COLO829 (cell line): ENCODE measurements around the gene LHFPL2.

ENCODE experiments used
- DNase-seq: peaks from one replicate; pipeline ENCODE4 v3.0.0; 2012; ENCODE audit warnings: low spot score

LHFPL2 gene

DNA sequence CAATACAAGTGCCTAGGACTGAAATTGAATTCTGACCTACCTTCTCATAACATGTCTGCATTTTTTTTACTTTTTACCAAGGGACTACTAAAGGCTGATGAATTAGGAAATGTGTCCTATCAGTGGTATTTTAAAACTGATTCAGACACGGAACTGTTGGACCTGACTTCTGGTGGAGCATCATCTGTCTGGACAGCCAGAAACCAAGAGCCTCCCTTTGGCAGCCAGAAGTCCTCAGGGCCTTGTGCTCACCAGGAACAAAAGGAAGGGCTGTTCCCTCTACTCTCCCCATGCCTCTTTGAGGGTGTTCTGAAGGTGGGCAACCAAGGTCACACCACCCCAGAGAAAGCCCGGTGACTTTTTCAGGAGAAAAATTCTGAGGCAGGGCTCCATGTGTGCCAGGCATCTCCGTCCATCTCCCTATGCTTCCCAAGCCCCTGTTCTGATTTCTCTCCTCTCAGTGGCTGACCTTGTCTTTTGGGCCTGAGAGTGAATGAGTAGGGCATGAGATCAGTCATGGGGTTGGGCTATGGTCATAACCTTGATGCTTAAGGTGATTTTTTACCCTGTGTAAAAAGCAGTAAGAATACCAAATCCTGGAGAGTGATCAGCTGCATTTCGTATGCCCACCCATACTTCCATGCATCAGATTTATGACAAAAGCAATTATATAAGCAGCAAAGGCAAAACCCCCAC lies 144.5 kb downstream of the LHFPL2 start:
- DNase-seq: no peak

DNA sequence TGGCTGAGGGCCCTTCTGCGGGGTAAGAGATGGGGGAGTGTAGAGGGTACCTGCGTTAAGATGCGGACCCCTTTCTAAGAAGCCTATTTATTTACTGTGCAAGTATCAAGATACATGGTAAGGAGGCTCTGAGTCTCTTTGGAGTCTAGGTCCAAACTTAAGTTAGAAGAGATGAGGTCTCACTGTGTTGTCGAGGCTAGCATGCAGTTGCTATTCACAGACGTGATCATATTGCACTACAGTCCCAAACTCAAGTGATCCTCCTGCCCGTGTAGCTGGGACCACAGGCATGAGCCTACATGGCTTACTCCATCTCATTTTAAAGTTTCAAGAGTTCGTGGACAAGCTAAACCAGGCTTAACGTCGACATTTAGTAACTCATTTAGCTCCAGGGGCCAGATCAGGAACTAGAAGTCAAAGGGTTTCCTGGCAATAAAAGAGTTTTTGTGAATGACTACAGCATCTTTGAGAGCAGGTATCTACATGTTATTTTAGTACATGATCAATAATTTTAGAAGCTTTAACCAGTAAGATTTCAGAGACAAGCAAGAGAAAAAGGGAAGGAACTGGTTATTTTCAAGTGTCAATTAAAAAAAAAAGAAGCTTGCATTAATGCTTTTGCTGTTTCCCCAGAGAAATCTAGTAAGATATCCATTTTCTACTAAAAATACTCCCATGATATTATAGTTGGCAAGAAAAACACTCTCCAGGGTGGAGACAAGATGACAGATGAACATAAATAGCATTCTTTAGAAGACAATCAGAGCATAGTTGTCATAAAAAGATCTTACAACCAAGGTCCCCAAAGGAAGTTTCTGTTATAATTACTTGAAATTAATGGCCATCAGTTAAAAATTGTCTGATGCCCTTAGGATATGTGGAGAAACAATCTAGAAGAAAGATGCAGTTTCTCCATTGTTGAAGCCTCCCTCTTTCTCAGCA lies 146.9 kb downstream of the LHFPL2 start:
- no peak for DNase-seq

DNA sequence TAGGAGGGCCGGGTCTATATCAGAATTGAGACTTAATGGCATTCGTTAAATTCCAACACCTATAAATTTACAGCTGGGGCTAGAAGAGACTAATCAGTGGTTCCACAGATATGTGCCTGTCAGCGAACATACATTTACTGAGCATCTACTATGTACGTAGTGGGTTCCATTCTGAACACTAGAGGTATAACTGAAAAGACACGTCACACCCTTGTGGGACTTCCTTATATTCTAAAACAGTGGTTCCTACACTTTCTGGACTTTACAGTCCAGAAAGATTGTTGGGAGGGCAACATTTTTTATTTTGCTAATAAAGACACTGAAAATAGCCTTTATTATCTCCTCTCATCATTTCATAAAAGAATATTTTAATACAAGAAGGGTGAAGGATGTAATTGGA lies 147.7 kb downstream of the LHFPL2 start:
- no peak for DNase-seq

DNA sequence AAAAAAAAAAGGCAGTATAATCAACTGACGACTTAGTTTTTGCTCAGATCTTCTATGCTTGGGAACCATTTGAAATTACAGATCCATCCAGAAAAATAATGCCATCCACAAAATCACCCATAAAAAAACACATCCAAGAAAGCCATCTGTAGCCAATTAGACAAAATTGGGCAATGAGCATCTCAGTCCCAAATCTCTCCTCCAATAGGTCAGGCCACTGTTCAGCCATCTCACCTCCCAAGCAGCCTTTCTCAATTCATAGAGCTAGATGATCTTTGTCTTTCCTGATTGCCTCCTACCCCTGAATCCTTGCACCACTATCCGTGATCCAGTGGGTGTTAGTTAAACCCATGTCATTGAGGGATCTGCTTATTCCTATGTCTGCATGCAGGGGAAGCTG lies 148.5 kb downstream of the LHFPL2 start:
- DNase-seq: no peak

DNA sequence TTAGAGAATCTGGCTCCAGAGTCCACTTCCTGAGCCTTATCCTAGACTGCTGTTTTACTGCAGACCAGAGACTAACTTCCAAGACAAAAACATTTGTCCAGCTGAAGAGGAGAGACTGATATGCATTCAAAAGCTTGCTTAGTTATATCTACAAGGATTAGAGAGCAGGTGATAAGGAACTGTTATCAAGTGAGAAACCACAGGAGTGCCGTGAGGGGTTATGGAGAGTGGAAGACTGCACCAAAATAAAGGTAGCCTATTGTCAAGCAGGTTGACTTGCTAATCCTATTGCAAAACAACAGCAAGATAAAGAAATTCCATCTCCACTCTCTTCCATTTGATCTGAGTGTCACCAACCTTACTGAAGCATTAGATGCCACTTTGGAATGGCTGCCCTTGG lies 149.1 kb downstream of the LHFPL2 start:
- no peak for DNase-seq

DNA sequence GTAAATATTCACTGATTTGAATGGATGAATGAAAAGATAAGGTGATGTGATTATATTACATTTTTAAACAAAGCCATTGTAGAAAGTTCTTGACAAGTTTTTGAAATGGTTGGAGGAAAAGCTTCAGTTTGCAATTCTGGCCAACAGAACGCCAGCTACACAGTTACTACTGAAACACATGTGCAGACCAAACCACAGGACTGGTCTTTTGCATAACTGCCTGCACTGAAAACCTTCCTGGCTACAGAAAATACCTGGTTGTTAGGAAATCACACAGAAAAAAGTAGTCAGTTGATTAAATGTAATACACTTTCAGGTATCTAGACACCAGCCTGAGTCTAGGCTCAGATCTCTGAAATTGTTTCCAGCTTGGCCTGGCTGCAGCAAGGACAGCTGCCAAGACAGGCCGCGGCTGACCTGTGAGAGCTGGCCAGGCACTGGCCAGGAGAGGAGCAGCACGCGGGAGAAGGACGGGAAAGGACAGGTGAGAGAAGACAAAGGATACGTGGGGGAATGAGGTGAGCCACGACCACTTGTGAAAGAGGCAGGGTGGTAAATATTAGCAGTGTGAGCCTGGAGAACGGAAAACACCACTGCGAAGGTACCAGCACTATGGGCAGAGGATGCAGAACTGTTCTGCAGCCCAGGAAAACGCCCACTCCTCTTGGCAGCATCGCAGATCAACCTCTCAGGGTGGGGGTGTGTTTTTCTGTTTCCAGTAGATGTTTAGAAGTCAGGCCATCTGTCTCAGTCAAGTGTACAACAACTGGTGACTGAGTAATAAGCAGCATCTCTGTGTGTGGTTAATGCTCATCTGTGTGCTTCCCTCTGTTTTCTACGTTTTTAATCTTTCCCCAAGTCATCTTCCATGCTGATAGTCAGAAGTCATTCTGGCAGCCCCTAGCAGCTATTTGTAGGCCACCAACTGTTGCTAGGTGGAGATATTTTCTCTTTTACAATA lies 150.7 kb downstream of the LHFPL2 start:
- DNase-seq: no peak

DNA sequence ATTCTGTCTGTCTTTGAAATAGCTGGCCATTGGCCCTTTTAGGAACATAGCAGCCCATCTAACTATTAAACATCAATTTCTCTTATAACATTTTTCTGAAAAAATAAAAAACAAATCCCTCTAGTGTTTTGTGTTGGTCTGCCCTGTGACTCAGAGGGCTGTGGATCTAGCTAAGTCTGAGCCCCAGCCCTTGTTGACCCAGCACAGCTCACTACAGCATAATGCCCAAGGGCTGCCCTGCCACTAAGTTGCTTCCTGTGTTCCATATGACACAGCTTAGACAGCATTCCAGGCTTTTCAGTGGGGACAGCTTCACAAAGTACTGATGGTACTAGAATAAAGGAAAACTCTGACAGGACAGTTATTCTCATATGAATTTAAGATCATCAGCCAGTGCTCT lies 152.2 kb downstream of the LHFPL2 start:
- DNase-seq: peak; percentile 23

DNA sequence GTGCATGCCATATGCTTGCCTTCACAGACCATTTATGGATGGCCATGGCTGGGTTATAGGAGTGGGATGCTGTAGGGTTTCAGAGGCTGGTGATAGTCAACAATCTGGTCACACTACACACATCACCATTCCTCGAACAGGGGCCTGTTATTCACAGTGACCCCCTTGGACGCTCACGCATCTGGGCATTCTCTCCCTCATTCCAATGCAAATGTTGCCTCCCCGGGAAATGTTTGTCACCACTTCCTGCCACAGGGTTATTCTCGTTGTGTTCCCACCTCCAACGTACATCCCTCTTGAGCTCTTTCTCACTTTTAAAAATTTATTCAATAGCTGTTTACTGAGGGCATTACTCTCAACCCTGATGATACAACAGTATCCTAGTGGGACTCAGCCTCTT lies 152.8 kb downstream of the LHFPL2 start:
- no peak for DNase-seq

DNA sequence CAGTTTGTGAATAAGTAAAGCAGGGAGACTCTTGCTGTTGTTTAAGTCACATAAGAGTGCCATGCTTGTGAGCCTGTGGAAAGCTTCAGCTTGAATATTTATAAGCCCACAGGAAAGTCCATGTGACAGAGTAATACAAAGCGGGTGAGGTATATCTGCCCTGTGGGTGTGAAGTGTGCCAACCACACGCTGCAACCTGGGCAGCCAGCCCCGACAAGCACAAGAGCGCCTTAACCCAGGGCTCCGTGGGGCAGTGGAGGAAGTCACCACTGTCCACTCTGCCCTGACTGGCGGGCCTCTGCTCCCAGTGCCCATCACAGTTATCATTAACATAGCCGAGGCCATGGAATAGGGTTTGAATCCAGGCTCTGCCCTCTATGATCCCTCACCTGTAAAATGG lies 155.9 kb downstream of the LHFPL2 start:
- DNase-seq: no peak

DNA sequence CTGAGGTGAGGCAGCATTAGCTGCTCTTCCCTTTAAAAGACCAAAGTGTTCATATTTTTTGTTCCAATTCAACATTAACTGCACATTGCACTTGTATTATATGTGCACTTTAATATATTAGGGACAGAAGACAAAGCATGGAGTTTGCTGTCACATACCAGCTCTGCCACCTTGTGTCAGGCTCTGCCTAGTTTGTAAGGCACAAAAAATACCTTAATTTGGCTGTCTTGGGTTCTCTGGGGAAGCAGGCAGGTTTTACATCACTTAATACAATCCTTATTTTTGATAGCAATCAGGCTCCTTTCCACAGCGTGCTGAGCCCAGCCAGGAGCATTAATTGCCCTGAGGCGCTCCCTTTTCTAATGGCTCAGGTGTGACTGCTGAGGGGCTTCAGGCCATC lies 156.3 kb downstream of the LHFPL2 start:
- DNase-seq: no peak

DNA sequence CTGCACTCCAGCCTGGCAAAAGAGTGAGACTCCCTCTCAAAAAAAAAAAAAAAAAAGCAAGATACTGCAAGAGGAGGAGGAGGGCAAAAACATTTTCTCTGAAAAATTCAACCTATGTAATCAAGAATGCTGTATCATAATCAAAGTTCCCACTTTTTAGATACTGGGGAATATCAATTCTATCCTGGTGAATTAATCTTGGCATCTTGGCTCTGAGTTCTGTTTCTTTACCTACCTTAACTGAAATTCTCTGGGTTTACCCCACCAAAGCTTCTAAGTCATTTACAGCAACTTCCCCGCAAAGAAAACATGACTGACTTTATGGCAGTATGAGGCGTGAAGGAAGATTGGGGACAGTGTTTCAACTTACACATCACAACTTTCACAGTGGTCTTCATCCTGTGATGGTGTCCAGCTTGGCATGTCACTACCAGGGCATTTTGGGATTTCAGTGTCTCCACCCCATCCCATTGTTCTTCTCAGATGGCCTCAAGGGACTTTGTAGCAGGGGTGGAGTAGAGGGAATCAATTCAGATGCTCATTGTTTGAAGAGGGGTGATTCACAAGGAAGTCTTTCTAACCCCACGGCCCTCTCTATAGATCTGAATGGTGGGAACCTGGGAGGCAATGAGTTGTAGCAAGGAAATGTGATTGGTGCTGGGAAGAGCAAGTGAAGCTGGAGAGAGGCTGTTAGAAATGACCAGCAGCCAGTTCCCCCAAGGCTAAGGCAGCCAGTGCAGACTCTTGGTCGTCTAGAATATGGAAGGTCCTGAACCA lies 157.7 kb downstream of the LHFPL2 start:
- no peak for DNase-seq

DNA sequence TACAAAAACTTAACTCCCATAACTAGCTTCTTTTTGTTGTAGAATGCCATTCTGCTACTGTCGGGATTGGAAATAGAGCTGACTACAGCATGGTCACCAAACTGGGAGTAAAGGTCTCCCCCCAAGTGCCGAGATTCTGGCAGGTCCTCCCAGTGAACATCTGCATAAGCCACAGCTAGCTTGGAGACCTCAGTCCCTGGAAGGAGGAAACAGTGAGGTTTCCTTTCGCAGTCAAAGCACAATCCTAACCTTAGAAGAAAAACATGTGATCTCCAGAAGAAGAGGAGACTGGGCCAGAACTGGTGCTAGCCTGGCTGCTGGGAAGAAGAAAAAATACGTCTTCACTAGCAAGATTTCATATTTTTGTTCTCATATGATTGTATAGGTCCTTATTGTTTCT lies 160.7 kb downstream of the LHFPL2 start:
- no peak for DNase-seq

DNA sequence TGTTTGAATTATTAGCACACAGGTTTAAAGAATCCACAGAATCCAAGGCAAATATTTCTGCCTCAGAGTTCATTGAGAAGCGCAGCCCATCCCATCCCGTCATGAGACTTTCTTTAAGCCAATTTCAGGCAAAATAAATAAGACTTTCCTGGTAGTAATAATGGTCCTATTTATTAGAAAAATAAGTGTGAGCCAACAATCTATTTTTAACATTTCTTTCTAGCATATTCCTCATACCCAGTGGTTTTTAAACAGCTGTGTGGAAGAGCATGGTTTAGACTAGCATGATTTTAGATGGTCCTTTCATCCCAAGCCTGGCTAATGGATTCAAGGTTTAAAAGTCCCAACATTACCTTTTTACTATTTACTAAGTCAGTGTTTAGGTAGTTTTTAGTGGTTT lies 162.4 kb downstream of the LHFPL2 start:
- no peak for DNase-seq

DNA sequence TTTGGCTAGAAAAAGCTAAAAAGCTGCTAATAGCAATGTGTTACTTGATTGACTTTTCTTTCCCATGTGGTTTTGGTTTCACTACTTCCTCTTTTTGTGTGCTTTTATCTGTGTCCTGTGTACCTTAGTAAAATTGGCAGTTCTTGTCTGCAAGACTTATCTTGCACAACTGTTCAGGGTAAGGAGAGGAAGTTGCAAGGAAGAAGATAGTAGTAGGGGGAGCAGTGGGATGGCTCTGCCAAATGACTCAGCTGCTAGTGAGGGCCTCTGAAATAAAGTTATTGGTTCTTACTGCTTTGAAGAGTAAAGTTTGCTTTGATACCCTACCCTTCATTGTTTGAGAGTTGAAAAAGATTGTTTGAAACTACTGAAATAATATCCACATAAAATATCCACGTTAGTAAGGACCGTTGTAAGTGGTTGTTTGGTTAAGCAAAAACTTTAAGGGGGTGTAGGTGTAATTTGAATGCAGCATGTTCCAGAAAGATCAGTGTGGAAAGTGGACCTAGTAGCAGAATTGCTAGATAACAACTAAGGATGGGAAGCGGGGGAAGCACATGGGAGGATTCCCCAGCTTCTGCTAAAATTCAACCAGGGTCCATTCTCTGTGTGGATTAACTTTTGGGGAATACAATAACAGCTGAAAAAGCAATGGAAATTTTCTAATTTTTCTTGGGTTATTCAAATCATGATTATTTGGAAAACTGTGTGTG lies 164.6 kb downstream of the LHFPL2 start:
- DNase-seq: no peak

DNA sequence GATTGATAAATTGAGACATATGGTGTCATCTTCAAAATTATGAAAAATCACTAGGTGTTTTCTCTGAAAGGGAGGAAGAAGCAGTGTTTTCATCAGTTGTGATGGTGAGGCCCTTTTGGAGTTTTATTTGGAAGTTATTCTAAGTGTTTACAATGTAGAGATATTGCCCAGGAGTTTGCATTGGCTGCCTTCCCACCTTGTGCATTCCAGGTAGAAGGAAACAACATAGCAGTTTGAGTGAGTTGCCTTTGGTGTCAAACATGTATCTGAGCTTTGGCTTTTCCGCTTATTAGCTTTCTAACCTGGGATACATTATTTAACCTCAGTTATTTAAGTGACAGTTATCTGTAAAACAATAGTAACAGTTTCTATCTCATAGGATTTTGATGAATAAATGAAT lies 165.6 kb downstream of the LHFPL2 start:
- no peak for DNase-seq

DNA sequence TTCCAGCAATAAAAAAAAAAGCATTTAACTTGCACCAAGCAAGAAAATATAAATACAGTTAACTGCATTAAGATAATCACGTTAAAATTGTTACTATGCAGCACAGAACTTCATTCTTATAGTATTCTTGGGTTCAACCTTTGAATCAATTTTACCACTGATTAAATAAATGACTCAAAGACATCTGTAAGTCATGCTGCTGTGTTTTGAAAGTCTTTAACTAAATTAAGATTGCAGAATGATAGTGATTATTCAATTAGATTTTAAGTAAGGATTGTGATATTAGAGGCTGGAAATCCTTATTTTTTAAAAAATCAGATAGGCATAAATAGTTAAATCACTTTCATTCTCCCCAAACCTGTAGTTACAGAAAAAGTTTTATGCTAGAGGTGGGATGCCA lies 171.8 kb downstream of the LHFPL2 start:
- no peak for DNase-seq

DNA sequence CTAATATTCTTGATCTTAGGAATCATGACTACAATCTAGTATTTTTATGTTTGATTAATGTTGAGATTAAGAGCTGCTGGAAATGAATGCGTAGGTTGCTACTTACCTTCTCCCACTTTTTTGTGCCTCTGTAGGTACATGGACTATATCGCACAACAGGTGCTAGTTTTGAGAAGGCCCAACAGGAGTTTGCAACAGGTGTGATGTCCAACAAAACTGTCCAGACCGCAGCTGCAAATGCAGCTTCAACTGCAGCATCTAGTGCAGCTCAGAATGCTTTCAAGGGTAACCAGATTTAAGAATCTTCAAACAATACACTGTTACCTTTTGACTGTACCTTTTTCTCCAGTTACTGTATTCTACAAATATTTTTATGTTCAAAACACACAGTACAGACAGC lies 173.2 kb downstream of the LHFPL2 start:
- DNase-seq: no peak

DNA sequence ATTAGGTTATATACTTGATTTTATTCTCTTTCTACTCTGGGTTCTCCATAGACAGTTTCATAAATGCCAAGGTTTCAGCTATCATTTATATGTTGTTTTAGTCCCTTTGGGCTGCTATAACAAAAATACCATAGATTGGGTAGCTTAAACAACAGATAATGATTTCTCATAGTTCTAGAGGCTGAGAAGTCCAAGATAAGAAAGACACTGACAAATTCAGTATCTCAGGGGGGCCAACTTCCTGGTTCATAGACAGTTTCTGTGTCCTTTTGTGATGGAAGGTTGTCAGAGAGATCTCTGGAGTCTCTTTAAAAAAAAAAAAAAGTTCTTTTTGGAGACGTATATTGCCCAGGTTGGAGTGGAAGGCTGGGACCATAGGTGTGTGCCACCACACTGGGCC lies 174.8 kb downstream of the LHFPL2 start:
- no peak for DNase-seq

DNA sequence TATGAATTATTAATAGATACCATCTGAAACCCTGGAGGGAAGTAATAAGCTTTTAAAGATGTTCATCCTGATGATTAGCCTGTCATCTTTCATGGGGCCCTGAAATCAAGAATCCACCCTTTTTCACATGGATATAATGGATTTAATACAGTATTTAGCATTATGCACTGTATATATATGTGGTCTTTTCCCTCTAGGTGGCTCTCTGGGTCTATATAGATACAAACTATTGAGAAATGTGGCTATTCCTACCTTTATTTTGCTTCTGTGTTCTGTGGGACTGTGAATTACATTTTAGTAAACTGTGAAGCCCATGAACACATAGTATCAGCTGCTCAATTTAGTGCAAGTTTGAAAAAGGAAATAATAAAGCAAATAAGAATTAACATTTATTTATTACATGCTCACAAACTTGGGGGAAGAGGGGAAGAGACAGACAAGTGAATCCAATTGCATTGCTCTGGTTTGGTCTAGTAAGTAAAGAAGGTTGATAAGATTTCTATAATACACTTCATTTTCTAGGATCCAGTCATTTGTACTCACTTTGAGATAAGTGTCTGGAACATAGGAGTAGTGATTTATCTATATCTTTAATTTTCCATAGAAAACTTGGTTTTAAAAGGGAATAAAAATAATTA lies 176.0 kb downstream of the LHFPL2 start:
- DNase-seq: no peak

DNA sequence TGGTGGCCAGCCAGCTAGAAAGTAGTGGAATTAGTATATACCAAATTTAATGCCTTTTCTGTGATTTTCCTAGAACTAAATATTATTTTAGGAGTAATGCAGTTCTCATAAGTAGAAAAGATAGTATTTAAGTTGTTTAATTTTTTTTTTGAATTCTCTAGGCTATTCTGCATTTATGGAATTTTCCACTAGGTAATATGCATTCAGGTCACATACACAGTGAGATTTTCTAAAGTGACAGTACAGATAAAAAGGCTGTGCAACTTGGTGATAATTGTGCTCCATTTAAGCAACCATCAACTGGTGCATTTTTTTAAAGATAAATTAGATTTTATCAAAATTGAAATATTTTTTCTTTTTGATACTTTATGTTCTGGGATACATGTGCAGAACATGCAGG lies 176.7 kb downstream of the LHFPL2 start:
- DNase-seq: no peak
